ENCODE measurements around the gene ITGB3. TPM values are rescaled to one million over a fixed set of nuclear protein-coding genes. Genes with fewer than 3 reads are reported as not detected.

The ITGB3 gene
- total RNA-seq, 3 donors from 2014 or later (not counting 1 experiment from before 2014, with no cell fraction given), result 4.2 to 30.6 (median 11.6) TPM

DNA sequence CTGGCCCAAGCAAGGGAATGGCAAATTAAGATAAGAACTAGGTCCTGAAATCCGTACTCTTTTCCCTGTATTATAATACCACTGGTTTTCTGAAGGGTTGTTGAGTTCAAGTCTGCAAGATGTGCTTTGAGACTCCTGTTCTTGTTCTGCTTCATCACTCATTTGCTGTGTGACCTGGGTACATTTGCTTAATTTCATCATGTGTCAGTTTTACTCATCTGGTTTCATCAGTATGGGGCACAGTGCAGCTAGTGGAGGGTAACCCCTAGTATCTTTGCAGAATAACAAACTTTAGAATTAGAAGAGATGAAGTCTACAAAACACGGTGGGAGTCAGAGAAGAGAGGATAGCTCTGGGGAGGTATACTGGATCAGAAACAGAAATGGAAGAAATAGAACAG, 48.2 kb downstream of the ITGB3 start:
- peaks cover 5% of the 10 kb centered on the region for H3K36me3 Mint-ChIP-seq
- Histone ChIP-seq H3K9me3 (ENCODE audit: control insufficient read depth, insufficient read depth, low read length) (no peaks in the 10 kb centered on the region), H3K36me3 (ENCODE audit: control insufficient read depth, insufficient read depth, low read length) (no peaks in the 10 kb centered on the region), H3K4me1 (ENCODE audit: control insufficient read depth, insufficient read depth, low read length) (peaks cover 10% of the 10 kb centered on the region), H3K4me3 (ENCODE audit: low read length) (no peak overlapping the region), H3K27me3 (ENCODE audit: control insufficient read depth, insufficient read depth, low read length) (no peaks in the 10 kb centered on the region), H3K27ac (ENCODE audit: low read length) (no peak overlapping the region)
- peaks cover 6 to 8% of the 10 kb centered on the region in 2 donors for H3K4me1 Mint-ChIP-seq
- ATAC-seq (no peak), DNase-seq (no peak)
- H3K9me3 Mint-ChIP-seq, result peaks cover 3 to 4% of the 10 kb centered on the region in 2 donors
- 79% methylated on average over 2 of the region's 2 CpGs for WGBS (ENCODE audit: insufficient coverage)
- TF ChIP-seq, protein P1, sequence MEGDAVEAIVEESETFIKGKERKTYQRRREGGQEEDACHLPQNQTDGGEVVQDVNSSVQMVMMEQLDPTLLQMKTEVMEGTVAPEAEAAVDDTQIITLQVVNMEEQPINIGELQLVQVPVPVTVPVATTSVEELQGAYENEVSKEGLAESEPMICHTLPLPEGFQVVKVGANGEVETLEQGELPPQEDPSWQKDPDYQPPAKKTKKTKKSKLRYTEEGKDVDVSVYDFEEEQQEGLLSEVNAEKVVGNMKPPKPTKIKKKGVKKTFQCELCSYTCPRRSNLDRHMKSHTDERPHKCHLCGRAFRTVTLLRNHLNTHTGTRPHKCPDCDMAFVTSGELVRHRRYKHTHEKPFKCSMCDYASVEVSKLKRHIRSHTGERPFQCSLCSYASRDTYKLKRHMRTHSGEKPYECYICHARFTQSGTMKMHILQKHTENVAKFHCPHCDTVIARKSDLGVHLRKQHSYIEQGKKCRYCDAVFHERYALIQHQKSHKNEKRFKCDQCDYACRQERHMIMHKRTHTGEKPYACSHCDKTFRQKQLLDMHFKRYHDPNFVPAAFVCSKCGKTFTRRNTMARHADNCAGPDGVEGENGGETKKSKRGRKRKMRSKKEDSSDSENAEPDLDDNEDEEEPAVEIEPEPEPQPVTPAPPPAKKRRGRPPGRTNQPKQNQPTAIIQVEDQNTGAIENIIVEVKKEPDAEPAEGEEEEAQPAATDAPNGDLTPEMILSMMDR (IDR thresholded peaks at IDR 0.05), result no peak
- peaks cover 3 to 7% of the 10 kb centered on the region in 2 donors for H3K27me3 Mint-ChIP-seq (ENCODE audit: low read depth in 2 of 2)
- no peak overlapping the region for H3K4me3 Mint-ChIP-seq
- no peak overlapping the region for H3K27ac Mint-ChIP-seq
- intact Hi-C loops (cut with micrococcal nuclease), result no loop called here

- Mint-ChIP-seq H3K27me3 (ENCODE audit: low read depth in 2 of 2) (peaks cover 5 to 7% of the 10 kb centered on the region in 2 donors), H3K9me3 (peaks cover 3 to 4% of the 10 kb centered on the region in 2 donors), H3K4me1 (peaks cover 6 to 8% of the 10 kb centered on the region in 2 donors), H3K36me3 (peaks cover 5% of the 10 kb centered on the region), H3K4me3 (no peak overlapping the region), H3K27ac (no peak overlapping the region)
- Histone ChIP-seq H3K27me3 (ENCODE audit: control insufficient read depth, insufficient read depth, low read length) (no peaks in the 10 kb centered on the region), H3K4me3 (ENCODE audit: low read length) (no peak overlapping the region), H3K36me3 (ENCODE audit: control insufficient read depth, insufficient read depth, low read length) (no peaks in the 10 kb centered on the region), H3K4me1 (ENCODE audit: control insufficient read depth, insufficient read depth, low read length) (peaks cover 10% of the 10 kb centered on the region), H3K9me3 (ENCODE audit: control insufficient read depth, insufficient read depth, low read length) (no peaks in the 10 kb centered on the region), H3K27ac (ENCODE audit: low read length) (no peak overlapping the region)
- DNase-seq (no peak), ATAC-seq (no peak)
- intact Hi-C loops (cut with micrococcal nuclease), result no loop called here
- 83% methylated on average over 1 of the region's 1 CpG for WGBS (ENCODE audit: insufficient coverage)
- TF ChIP-seq, protein P1 (IDR thresholded peaks at IDR 0.05), result no peak
Observed at GRCh38 chr17:47304186-47304585, 50.6 kb downstream of the ITGB3 start.

DNA sequence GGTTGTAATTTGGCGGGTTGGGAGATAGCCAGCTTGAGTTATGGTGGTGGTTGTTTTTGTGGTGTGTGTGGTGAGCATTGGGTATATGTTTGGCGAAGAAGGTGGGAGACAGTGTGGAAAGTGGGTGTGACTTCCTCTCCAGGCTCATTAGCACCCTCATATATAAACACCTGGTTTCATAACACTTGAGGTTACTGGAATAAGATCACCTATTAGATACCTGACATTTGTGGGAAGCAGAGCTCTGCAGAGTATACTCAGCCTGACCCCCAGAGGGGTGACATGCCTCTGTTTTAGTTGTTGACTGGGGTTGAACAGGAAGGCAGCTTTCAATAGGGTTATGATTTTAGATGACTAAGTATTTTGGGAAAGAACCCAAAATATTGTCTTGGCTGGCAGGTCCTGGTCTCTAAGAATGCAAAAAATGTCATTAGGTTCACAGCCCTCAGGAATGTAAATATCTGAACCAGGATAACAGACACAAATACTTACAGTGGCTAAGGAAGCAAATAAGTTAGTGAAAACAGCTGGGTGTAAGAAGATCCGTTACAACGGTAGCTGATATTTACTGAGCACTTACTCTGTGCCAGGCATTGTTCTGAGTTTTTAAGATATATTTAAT, 51.8 kb downstream of the ITGB3 start:
- H3K27ac Mint-ChIP-seq, result peak overlapping the region in 1 of 2 donors; percentile 33
- peaks cover 6 to 8% of the 10 kb centered on the region in 2 donors for H3K4me1 Mint-ChIP-seq
- H3K36me3 ChIP-seq (ENCODE audit: control insufficient read depth, insufficient read depth, low read length), result no peaks in the 10 kb centered on the region
- no peak overlapping the region for H3K4me3 Mint-ChIP-seq
- DNase-seq (no peak), ATAC-seq (peak in 1 of 3 donors; percentile 25)
- H3K36me3 Mint-ChIP-seq, result peaks cover 5% of the 10 kb centered on the region
- intact Hi-C loops (cut with micrococcal nuclease), result no loop called here
- no peak overlapping the region for H3K27ac ChIP-seq (ENCODE audit: low read length)
- TF ChIP-seq, protein P1 (IDR thresholded peaks at IDR 0.05), result no peak
- peaks cover 10% of the 10 kb centered on the region for H3K4me1 ChIP-seq (ENCODE audit: control insufficient read depth, insufficient read depth, low read length)
- H3K4me3 ChIP-seq (ENCODE audit: low read length), result no peak overlapping the region
- H3K9me3 ChIP-seq (ENCODE audit: control insufficient read depth, insufficient read depth, low read length), result no peaks in the 10 kb centered on the region
- 38% methylated on average over 1 of the region's 4 CpGs for WGBS (ENCODE audit: insufficient coverage)
- H3K9me3 Mint-ChIP-seq, result peaks cover 3 to 4% of the 10 kb centered on the region in 2 donors
- H3K27me3 ChIP-seq (ENCODE audit: control insufficient read depth, insufficient read depth, low read length), result no peaks in the 10 kb centered on the region
- peaks cover 7 to 8% of the 10 kb centered on the region in 2 donors for H3K27me3 Mint-ChIP-seq (ENCODE audit: low read depth in 2 of 2)
